Vagina (tissue), 2 donors: Measurements from ENCODE around the gene STAB1. TPM values are rescaled to one million over a fixed set of nuclear protein-coding genes. Genes with fewer than 3 reads are reported as not detected.

Source experiments
- DNase-seq, 2 donors: peaks; one replicate each; pipeline ENCODE4 v3.0.0-alpha.2; 2017; ENCODE audit errors: extremely low spot score in 2 of 2
- H3K27ac ChIP-seq: fragments of 200-600 bp; sonication (generic); one replicate; pipeline ENCODE4 v1.5.1; 2019
- H3K27me3 ChIP-seq: fragments of 200-600 bp; sonication (generic); one replicate; pipeline ENCODE4 v1.5.1; 2019
- H3K36me3 ChIP-seq, 2 donors: fragments of 200-600 bp; sonication (generic); one replicate each; pipeline ENCODE4 v1.5.1; 2017 to 2019
- H3K4me1 ChIP-seq: fragments of 200-600 bp; sonication (generic); one replicate; pipeline ENCODE4 v1.5.1; 2019
- H3K4me3 ChIP-seq, 2 donors: fragments of 200-600 bp; sonication (generic); 1 replicate in 1 of 2; 2 replicates in 1 of 2; pipeline ENCODE4 v1.5.1; 2016 to 2019
- H3K9me3 ChIP-seq: fragments of 200-600 bp; sonication (generic); one replicate; pipeline ENCODE4 v1.5.1; 2019
- POLR2A ChIP-seq, 2 donors: fragments of 450-650 bp; IDR thresholded peaks; one replicate each; pipeline ENCODE4 v1.6.1; 2017; ENCODE audit warnings: antibody characterized with exemption in 2 of 2, mild to moderate bottlenecking in 2 of 2, moderate library complexity in 2 of 2
- POLR2AphosphoS5 ChIP-seq, 2 donors: sonication (generic); formaldehyde crosslinking; IDR thresholded peaks; one replicate each; pipeline ENCODE4 v1.9.0; 2017; ENCODE audit warnings: antibody characterized with exemption in 2 of 2, mild to moderate bottlenecking in 2 of 2, low read depth in 1 of 2; ENCODE audit not compliant: insufficient read depth in 1 of 2
- intact Hi-C: fragments of 100-400 bp; cut with DNase I; formaldehyde crosslinking; loops from one replicate; pipeline ENCODE4 v1.15.1; 2023
- total RNA-seq: library from RNA; depleted of rRNA; stranded (reverse); fragments of >200 nt; gene quantifications from one replicate; pipeline ENCODE4 v1.2.3, GENCODE V29; 2016
- TF ChIP-seq, protein P1 (sequence below), 3 experiments: fragments of 450-650 bp in 2 of 3; fragments of 200-600 bp in 1 of 3; sonication (generic) in 1 of 3; IDR thresholded peaks; one replicate each; pipeline ENCODE4 v1.5.1; 2017 to 2019; ENCODE audit warnings: antibody characterized with exemption in 3 of 3, mild to moderate bottlenecking in 2 of 3, moderate library complexity in 2 of 3

STAB1 gene
- total RNA-seq, 1 donor from 2014 or later, result 124 TPM

DNA sequence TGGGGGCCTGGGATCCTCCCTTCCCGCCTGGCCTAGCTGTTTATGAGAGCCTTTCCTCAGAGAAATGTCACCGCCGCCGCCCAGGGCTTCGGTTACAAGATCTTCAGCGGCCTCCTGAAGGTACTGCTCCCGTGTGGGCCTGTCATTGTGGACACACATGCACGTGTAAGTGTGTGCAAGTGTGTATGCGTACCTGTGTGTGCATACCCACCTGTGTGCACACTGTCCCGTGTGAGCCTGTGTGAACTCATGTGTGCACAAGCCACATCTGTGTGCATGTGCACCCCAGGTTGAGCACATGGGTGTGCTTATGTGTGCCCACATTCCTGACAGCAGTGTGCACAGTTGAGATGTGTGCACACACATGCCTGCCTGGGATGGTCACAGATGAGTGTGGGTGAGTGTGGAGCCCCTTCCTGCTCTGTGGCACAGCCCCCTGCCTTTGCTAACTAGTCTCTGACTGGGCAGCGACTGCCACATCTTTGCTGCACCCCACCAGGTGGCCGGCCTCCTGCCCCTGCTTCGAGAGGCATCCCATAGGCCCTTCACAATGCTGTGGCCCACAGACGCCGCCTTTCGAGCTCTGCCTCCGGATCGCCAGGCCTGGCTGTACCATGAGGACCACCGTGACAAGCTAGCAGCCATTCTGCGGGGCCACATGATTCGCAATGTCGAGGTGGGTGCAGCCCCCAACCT is 24.5 kb downstream of the STAB1 start:
- Histone ChIP-seq H3K4me1 (peaks cover 15% of the 10 kb centered on the region), H3K4me3 (no peak overlapping the region), H3K27ac (no peak overlapping the region), H3K27me3 (no peaks in the 10 kb centered on the region), H3K9me3 (no peaks in the 10 kb centered on the region), H3K36me3 (peaks cover 0 to 4% of the 10 kb centered on the region in 2 donors)
- DNase-seq, result no peak
- no peak for TF ChIP-seq POLR2A (IDR thresholded peaks at IDR 0.05)
- no peak for TF ChIP-seq POLR2AphosphoS5 (IDR thresholded peaks at IDR 0.05; ENCODE audit: insufficient read depth in 1 of 2, low read depth in 1 of 2)
- TF ChIP-seq, protein P1, sequence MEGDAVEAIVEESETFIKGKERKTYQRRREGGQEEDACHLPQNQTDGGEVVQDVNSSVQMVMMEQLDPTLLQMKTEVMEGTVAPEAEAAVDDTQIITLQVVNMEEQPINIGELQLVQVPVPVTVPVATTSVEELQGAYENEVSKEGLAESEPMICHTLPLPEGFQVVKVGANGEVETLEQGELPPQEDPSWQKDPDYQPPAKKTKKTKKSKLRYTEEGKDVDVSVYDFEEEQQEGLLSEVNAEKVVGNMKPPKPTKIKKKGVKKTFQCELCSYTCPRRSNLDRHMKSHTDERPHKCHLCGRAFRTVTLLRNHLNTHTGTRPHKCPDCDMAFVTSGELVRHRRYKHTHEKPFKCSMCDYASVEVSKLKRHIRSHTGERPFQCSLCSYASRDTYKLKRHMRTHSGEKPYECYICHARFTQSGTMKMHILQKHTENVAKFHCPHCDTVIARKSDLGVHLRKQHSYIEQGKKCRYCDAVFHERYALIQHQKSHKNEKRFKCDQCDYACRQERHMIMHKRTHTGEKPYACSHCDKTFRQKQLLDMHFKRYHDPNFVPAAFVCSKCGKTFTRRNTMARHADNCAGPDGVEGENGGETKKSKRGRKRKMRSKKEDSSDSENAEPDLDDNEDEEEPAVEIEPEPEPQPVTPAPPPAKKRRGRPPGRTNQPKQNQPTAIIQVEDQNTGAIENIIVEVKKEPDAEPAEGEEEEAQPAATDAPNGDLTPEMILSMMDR (IDR thresholded peaks at IDR 0.05), result no peak
- intact Hi-C loops, result loop anchor here (10.0 kb wide), 1 partner anchor 95 kb away; no protein-coding TSS in a partner anchor

DNA sequence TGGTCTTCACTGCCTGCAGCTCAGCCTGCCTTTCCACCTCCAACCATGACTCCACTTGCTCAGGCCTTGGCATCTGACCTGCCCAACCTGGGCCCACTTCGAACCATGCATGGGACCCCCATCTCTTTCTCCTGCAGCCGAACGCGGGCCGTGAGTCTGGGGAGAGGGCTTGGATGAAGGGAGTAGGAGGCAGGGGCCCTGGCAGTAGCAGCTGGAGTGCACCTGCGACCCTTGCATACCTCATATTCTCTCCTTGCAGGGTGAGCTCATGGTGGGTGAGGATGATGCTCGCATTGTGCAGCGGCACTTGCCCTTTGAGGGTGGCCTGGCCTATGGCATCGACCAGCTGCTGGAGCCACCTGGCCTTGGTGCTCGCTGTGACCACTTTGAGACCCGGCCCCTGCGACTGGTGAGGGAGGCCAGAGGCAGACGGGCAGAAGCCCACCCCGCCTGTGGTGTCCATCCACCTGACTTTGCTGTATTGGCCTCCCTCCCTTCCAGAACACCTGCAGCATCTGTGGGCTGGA is 25.1 kb downstream of the STAB1 start:
- Histone ChIP-seq H3K4me1 (peaks cover 21% of the 10 kb centered on the region), H3K4me3 (no peak overlapping the region), H3K27me3 (no peaks in the 10 kb centered on the region), H3K27ac (no peak overlapping the region), H3K36me3 (peaks cover 0 to 5% of the 10 kb centered on the region in 2 donors), H3K9me3 (no peaks in the 10 kb centered on the region)
- intact Hi-C loops, result loop anchor here (10.0 kb wide), 1 partner anchor 95 kb away; no protein-coding TSS in a partner anchor
- TF ChIP-seq, protein P1 (IDR thresholded peaks at IDR 0.05), result no peak
- TF ChIP-seq POLR2AphosphoS5 (IDR thresholded peaks at IDR 0.05; ENCODE audit: insufficient read depth in 1 of 2, low read depth in 1 of 2) (no peak), POLR2A (IDR thresholded peaks at IDR 0.05) (no peak)
- DNase-seq, result no peak

DNA sequence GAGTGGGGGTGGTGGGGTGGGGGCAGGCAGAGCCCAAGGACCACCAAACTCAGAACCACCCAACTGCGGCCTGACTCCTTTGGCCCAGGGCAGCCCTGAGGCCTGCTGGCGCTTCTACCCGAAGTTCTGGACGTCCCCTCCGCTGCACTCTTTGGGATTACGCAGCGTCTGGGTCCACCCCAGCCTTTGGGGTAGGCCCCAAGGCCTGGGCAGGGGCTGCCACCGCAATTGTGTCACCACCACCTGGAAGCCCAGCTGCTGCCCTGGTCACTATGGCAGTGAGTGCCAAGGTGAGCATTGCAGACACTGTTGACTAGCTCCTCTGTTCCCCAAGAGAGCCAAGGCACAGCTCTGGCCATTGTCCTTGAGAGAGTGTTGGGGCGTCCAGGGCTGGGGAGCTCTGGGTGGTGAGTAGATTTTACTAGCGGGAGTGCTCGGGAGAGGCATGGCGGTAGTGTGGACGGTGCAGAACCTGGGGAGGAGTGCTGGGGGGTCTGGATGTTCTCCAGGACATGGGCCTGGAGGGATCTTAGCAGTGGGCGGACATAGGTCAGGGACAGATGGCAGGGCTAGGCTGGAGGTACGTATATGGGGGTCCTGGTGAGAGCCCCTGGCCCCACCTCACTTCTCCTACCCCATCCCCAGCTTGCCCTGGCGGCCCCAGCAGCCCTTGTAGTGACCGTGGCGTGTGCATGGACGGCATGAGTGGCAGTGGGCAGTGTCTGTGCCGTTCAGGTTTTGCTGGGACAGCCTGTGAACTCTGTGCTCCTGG is 25.8 kb downstream of the STAB1 start:
- TF ChIP-seq POLR2AphosphoS5 (IDR thresholded peaks at IDR 0.05; ENCODE audit: insufficient read depth in 1 of 2, low read depth in 1 of 2) (no peak), POLR2A (IDR thresholded peaks at IDR 0.05) (no peak)
- TF ChIP-seq, protein P1 (IDR thresholded peaks at IDR 0.05), result no peak
- H3K36me3 ChIP-seq, result peaks cover 0 to 5% of the 10 kb centered on the region in 2 donors
- H3K4me3 ChIP-seq, result no peak overlapping the region
- intact Hi-C loops, result loop anchor here (10.0 kb wide), 1 partner anchor 96 kb away; no protein-coding TSS in a partner anchor
- no peaks in the 10 kb centered on the region for H3K27me3 ChIP-seq
- no peak overlapping the region for H3K27ac ChIP-seq
- H3K9me3 ChIP-seq, result no peaks in the 10 kb centered on the region
- peaks cover 28% of the 10 kb centered on the region for H3K4me1 ChIP-seq
- no peak for DNase-seq

DNA sequence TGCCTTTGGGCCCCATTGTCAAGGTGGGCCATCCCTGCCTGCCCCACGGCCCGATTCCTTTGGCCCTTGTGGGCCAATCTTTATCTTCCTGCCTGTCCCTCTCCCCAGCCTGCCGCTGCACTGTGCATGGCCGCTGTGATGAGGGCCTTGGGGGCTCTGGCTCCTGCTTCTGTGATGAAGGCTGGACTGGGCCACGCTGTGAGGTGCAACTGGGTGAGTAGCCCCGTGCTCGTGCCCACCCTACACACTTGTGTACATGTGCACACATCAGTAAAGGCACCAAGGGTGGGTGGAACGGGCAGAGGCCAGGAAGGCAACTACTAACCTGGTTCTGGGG is 26.3 kb downstream of the STAB1 start:
- no peak for DNase-seq
- intact Hi-C loops, result loop anchor here (10.0 kb wide), 1 partner anchor 97 kb away; no protein-coding TSS in a partner anchor
- TF ChIP-seq POLR2A (IDR thresholded peaks at IDR 0.05) (no peak), POLR2AphosphoS5 (IDR thresholded peaks at IDR 0.05; ENCODE audit: insufficient read depth in 1 of 2, low read depth in 1 of 2) (no peak)
- TF ChIP-seq, protein P1 (IDR thresholded peaks at IDR 0.05), result no peak
- Histone ChIP-seq H3K4me1 (peaks cover 34% of the 10 kb centered on the region), H3K36me3 (peaks cover 0 to 5% of the 10 kb centered on the region in 2 donors), H3K4me3 (no peak overlapping the region), H3K9me3 (no peaks in the 10 kb centered on the region), H3K27ac (no peak overlapping the region), H3K27me3 (no peaks in the 10 kb centered on the region)
